Body of pancreas (tissue), 4 donors: ENCODE results near the gene DCTN2.

Experiments
- CTCF ChIP-seq, 7 experiments: fragments of 450-650 bp in 4 of 7; fragments of 200-600 bp in 3 of 7; sonication (generic) in 3 of 7; IDR thresholded peaks; one replicate each; pipeline ENCODE4 v1.5.1; 2016 to 2019; ENCODE audit warnings: antibody characterized with exemption in 7 of 7
- POLR2A ChIP-seq, 3 donors: fragments of 450-650 bp; IDR thresholded peaks; one replicate each; pipeline ENCODE4 v1.6.1; 2016; ENCODE audit warnings: antibody characterized with exemption in 3 of 3, mild to moderate bottlenecking in 2 of 3

GRCh38 chr12:57531836-57532235, 15.2 kb downstream of the DCTN2 start:
- no peak for TF ChIP-seq POLR2A (IDR thresholded peaks at IDR 0.05)
- no peak for TF ChIP-seq CTCF (IDR thresholded peaks at IDR 0.05)
